Measurements from ENCODE around the gene TGFBR3L.
A peak's percentile ranks its signal among the peaks of the same experiment; 100 is the strongest.
"Not testable (repeated sequence)": the region's sequence is repeated elsewhere in the genome, so short reads cannot be mapped to it uniquely, and the experiment has no call there.

TGFBR3L gene

GRCh38 chr19:7926727-7927604, 12.3 kb downstream of the TGFBR3L start:
- FAIRE-seq (no peak), DNase-seq (ENCODE audit: insufficient read length, low spot score) (no peak)

GRCh38 chr19:7927605-7928333, 13.1 kb downstream of the TGFBR3L start:
- TF ChIP-seq POLR2A (IDR thresholded peaks at IDR 0.05; ENCODE audit: low read depth, low read length), result 0 out of 2 replicates have a peak, but pooled peaks have one; percentile 2
- no peak for TF ChIP-seq PAX5 (IDR thresholded peaks at IDR 0.05; ENCODE audit: insufficient read depth, low read length, severe bottlenecking)
- DNase-seq (ENCODE audit: insufficient read length, low spot score) (no peak), FAIRE-seq (no peak)

More at GRCh38 chr19:7926727-7927604, 12.3 kb downstream of the TGFBR3L start:
- TF ChIP-seq POLR2AphosphoS5 (IDR thresholded peaks at IDR 0.05; ENCODE audit: low read depth, low read length), result no peak
- no peak for TF ChIP-seq PAX5 (IDR thresholded peaks at IDR 0.05; ENCODE audit: insufficient read depth, low read length, severe bottlenecking)
- no peak for TF ChIP-seq POU2F2 (IDR thresholded peaks at IDR 0.05; ENCODE audit: low read depth, low read length)
- no peak for TF ChIP-seq TAF1 (IDR thresholded peaks at IDR 0.05; ENCODE audit: low read depth, low read length)
- TF ChIP-seq SPI1 (IDR thresholded peaks at IDR 0.05; ENCODE audit: low read depth, low read length), result no peak
- no peak for TF ChIP-seq POLR2A (IDR thresholded peaks at IDR 0.05; ENCODE audit: low read depth, low read length)

- no peak for FAIRE-seq
- DNase-seq (ENCODE audit: insufficient read length, low spot score), result no peak
- TF ChIP-seq SPI1 (IDR thresholded peaks at IDR 0.05; ENCODE audit: low read depth, low read length) (no peak), POLR2A (IDR thresholded peaks at IDR 0.05; ENCODE audit: low read depth, low read length) (no peak), POLR2AphosphoS5 (IDR thresholded peaks at IDR 0.05; ENCODE audit: low read depth, low read length) (no peak), PAX5 (IDR thresholded peaks at IDR 0.05; ENCODE audit: insufficient read depth, low read length, severe bottlenecking) (no peak), POU2F2 (IDR thresholded peaks at IDR 0.05; ENCODE audit: low read depth, low read length) (no peak), TAF1 (IDR thresholded peaks at IDR 0.05; ENCODE audit: low read depth, low read length) (no peak)
Measured at GRCh38 chr19:7928334-7928706, 13.7 kb downstream of the TGFBR3L start.

- peak; percentile 78 for DNase-seq (ENCODE audit: insufficient read length, low spot score)
- peak; percentile 31 for FAIRE-seq
- TF ChIP-seq POU2F2 (IDR thresholded peaks at IDR 0.05; ENCODE audit: low read depth, low read length), result no peak
- TF ChIP-seq POLR2A (IDR thresholded peaks at IDR 0.05; ENCODE audit: low read depth, low read length), result no peak
Measured at GRCh38 chr19:7928741-7929701, 14.4 kb downstream of the TGFBR3L start.

GRCh38 chr19:7930030-7930429, 15.4 kb downstream of the TGFBR3L start:
- FAIRE-seq; DNase-seq (ENCODE audit: insufficient read length, low spot score): not testable (repeated sequence)

- TF ChIP-seq POU2F2 (IDR thresholded peaks at IDR 0.05; ENCODE audit: low read depth, low read length) (no peak), PAX5 (IDR thresholded peaks at IDR 0.05; ENCODE audit: insufficient read depth, low read length, severe bottlenecking) (no peak), TAF1 (IDR thresholded peaks at IDR 0.05; ENCODE audit: low read depth, low read length) (no peak), POLR2AphosphoS5 (IDR thresholded peaks at IDR 0.05; ENCODE audit: low read depth, low read length) (no peak), SPI1 (IDR thresholded peaks at IDR 0.05; ENCODE audit: low read depth, low read length) (no peak), POLR2A (IDR thresholded peaks at IDR 0.05; ENCODE audit: low read depth, low read length) (no peak)
- no peak for DNase-seq (ENCODE audit: insufficient read length, low spot score)
- FAIRE-seq, result no peak
Measured at GRCh38 chr19:7930765-7931164, 16.1 kb downstream of the TGFBR3L start.

GRCh38 chr19:7931221-7932061, 16.8 kb downstream of the TGFBR3L start:
- TF ChIP-seq SPI1 (IDR thresholded peaks at IDR 0.05; ENCODE audit: low read depth, low read length) (no peak), TAF1 (IDR thresholded peaks at IDR 0.05; ENCODE audit: low read depth, low read length) (no peak), POU2F2 (IDR thresholded peaks at IDR 0.05; ENCODE audit: low read depth, low read length) (no peak), PAX5 (IDR thresholded peaks at IDR 0.05; ENCODE audit: insufficient read depth, low read length, severe bottlenecking) (no peak), POLR2AphosphoS5 (IDR thresholded peaks at IDR 0.05; ENCODE audit: low read depth, low read length) (no peak)
- FAIRE-seq (no peak), DNase-seq (ENCODE audit: insufficient read length, low spot score) (no peak)

- FAIRE-seq, result no peak
- DNase-seq (ENCODE audit: insufficient read length, low spot score), result no peak
- TF ChIP-seq PAX5 (IDR thresholded peaks at IDR 0.05; ENCODE audit: insufficient read depth, low read length, severe bottlenecking), result no peak
- TF ChIP-seq TAF1 (IDR thresholded peaks at IDR 0.05; ENCODE audit: low read depth, low read length), result no peak
- TF ChIP-seq SPI1 (IDR thresholded peaks at IDR 0.05; ENCODE audit: low read depth, low read length), result no peak
- TF ChIP-seq POU2F2 (IDR thresholded peaks at IDR 0.05; ENCODE audit: low read depth, low read length), result no peak
- TF ChIP-seq POLR2A (IDR thresholded peaks at IDR 0.05; ENCODE audit: low read depth, low read length), result no peak
- no peak for TF ChIP-seq POLR2AphosphoS5 (IDR thresholded peaks at IDR 0.05; ENCODE audit: low read depth, low read length)
Measured at GRCh38 chr19:7932276-7932929, 17.8 kb downstream of the TGFBR3L start.

All from GM12891 (cell line).